HG02798 (cell line): Measurements from ENCODE around the gene GMEB2.

Experiments used
- ATAC-seq: cut with Tn5 transposase; IDR thresholded peaks from one replicate; pipeline ENCODE4 v1.9.1; 2021; ENCODE audit warnings: mild to moderate bottlenecking; ENCODE audit not compliant: unreplicated experiment, poor library complexity

Gene GMEB2

GRCh38 chr20:63538204-63539091 lies 88.5 kb downstream of the GMEB2 start:
- ATAC-seq: no peak
